Epithelial cell of prostate (primary cell): ENCODE data around the gene CCDC83.
"Not testable (repeated sequence)": the region's sequence is repeated elsewhere in the genome, so short reads cannot be mapped to it uniquely, and the experiment has no call there.

Experiments used
- DNase-seq: peaks from one replicate; pipeline ENCODE4 v3.0.0-alpha.2; 2011; ENCODE audit warnings: low read depth, low spot score
- H3K27ac ChIP-seq: fragments of 450-650 bp; 2 replicates; pipeline ENCODE4 v1.5.1; 2017; ENCODE audit warnings: mild to moderate bottlenecking

CCDC83 gene

GRCh38 chr11:85831050-85831449, 24.1 kb upstream of the CCDC83 start:
- H3K27ac ChIP-seq: no peak overlapping the region
- DNase-seq: no peak

- DNase-seq: no peak
These were observed 19.9 kb upstream of the CCDC83 start for GRCh38 chr11:85835263-85835662.

GRCh38 chr11:85835729-85836128, 19.5 kb upstream of the CCDC83 start:
- no peak overlapping the region for H3K27ac ChIP-seq
- no peak for DNase-seq

More at GRCh38 chr11:85835263-85835662, 19.9 kb upstream of the CCDC83 start:
- H3K27ac ChIP-seq: no peak overlapping the region

GRCh38 chr11:85840932-85841331, 14.3 kb upstream of the CCDC83 start:
- not testable (repeated sequence) for DNase-seq, H3K27ac ChIP-seq

- peak overlapping the region; percentile 74 for H3K27ac ChIP-seq
- no peak for DNase-seq
These were observed 11.3 kb upstream of the CCDC83 start for GRCh38 chr11:85843929-85844328.

- peak overlapping the region; percentile 74 for H3K27ac ChIP-seq
- peak; percentile 94 for DNase-seq
These were observed 10.6 kb upstream of the CCDC83 start for GRCh38 chr11:85844439-85845123.

GRCh38 chr11:85845124-85845631, 10.0 kb upstream of the CCDC83 start:
- DNase-seq: peak; percentile 34
- peak overlapping the region; percentile 74 for H3K27ac ChIP-seq

GRCh38 chr11:85847436-85847835, 7.7 kb upstream of the CCDC83 start:
- H3K27ac ChIP-seq: no peak overlapping the region
- DNase-seq: no peak

- no peak overlapping the region for H3K27ac ChIP-seq
- no peak for DNase-seq
These were observed 7.2 kb upstream of the CCDC83 start for GRCh38 chr11:85848006-85848405.

GRCh38 chr11:85848556-85848955, 6.6 kb upstream of the CCDC83 start:
- no peak overlapping the region for H3K27ac ChIP-seq
- DNase-seq: no peak

- not testable (repeated sequence) for DNase-seq, H3K27ac ChIP-seq
These were observed 2.4 kb upstream of the CCDC83 start for GRCh38 chr11:85852754-85853153.

- not testable (repeated sequence) for H3K27ac ChIP-seq, DNase-seq
These were observed 1.6 kb upstream of the CCDC83 start for GRCh38 chr11:85853541-85853940.

GRCh38 chr11:85854212-85854556, 999 bp upstream of the CCDC83 start:
- no peak overlapping the region for H3K27ac ChIP-seq
- no peak for DNase-seq

- H3K27ac ChIP-seq: no peak overlapping the region
- DNase-seq: peak; percentile 36
These were observed 434 bp upstream of the CCDC83 start for GRCh38 chr11:85854557-85855340.

GRCh38 chr11:85857098-85857497, 1.9 kb downstream of the CCDC83 start:
- no peak for DNase-seq
- H3K27ac ChIP-seq: no peak overlapping the region

- H3K27ac ChIP-seq, DNase-seq: not testable (repeated sequence)
These were observed 4.4 kb downstream of the CCDC83 start for GRCh38 chr11:85859541-85859940.

GRCh38 chr11:85863855-85864254, 8.7 kb downstream of the CCDC83 start:
- no peak overlapping the region for H3K27ac ChIP-seq
- no peak for DNase-seq

- DNase-seq: no peak
- H3K27ac ChIP-seq: no peak overlapping the region
These were observed 11.1 kb downstream of the CCDC83 start for GRCh38 chr11:85866137-85866827.

GRCh38 chr11:85867751-85868150, 12.6 kb downstream of the CCDC83 start:
- H3K27ac ChIP-seq: no peak overlapping the region
- no peak for DNase-seq

GRCh38 chr11:85869781-85870180, 14.6 kb downstream of the CCDC83 start:
- no peak overlapping the region for H3K27ac ChIP-seq
- no peak for DNase-seq

GRCh38 chr11:85874265-85874664, 19.1 kb downstream of the CCDC83 start:
- no peak for DNase-seq
- H3K27ac ChIP-seq: no peak overlapping the region
